ENCODE data around the gene LRBA. TPM values are rescaled to one million over a fixed set of nuclear protein-coding genes. Genes with fewer than 3 reads are reported as not detected.
"Not testable (repeated sequence)": the region's sequence is repeated elsewhere in the genome, so short reads cannot be mapped to it uniquely, and the experiment has no call there.

The LRBA gene
- total RNA-seq, 3 donors from 2014 or later, result 26.9 to 138 (median 93.7) TPM

- no peaks in the 10 kb centered on the region for H3K27me3 ChIP-seq
- no peak for DNase-seq (ENCODE audit: low spot score in 2 of 2)
- no peaks in the 10 kb centered on the region for H3K9me3 ChIP-seq
- no peak overlapping the region for H3K4me3 ChIP-seq
- intact Hi-C loops (cut with DNase I; ENCODE audit: low total_unique reads), result no loop called here
- TF ChIP-seq CTCF (IDR thresholded peaks at IDR 0.05) (no peak), POLR2A (IDR thresholded peaks at IDR 0.05) (no peak), POLR2AphosphoS5 (IDR thresholded peaks at IDR 0.05) (no peak)
- H3K27ac ChIP-seq, result no peak overlapping the region
- no peaks in the 10 kb centered on the region for H3K4me1 ChIP-seq
- no peaks in the 10 kb centered on the region for H3K36me3 ChIP-seq
Measured at GRCh38 chr4:150746156-150746555, 268.9 kb downstream of the LRBA start.

GRCh38 chr4:150744570-150744969 is 270.5 kb downstream of the LRBA start:
- no peak for TF ChIP-seq POLR2AphosphoS5 (IDR thresholded peaks at IDR 0.05)
- TF ChIP-seq POLR2A (IDR thresholded peaks at IDR 0.05), result no peak
- TF ChIP-seq CTCF (IDR thresholded peaks at IDR 0.05), result no peak
- Histone ChIP-seq H3K9me3 (no peaks in the 10 kb centered on the region), H3K4me3 (no peak overlapping the region), H3K36me3 (peaks cover 4% of the 10 kb centered on the region), H3K4me1 (no peaks in the 10 kb centered on the region), H3K27ac (no peak overlapping the region), H3K27me3 (no peaks in the 10 kb centered on the region)
- DNase-seq (ENCODE audit: low spot score in 2 of 2), result no peak
- intact Hi-C loops (cut with DNase I; ENCODE audit: low total_unique reads), result no loop called here

- intact Hi-C loops (cut with DNase I; ENCODE audit: low total_unique reads), result no loop called here
- TF ChIP-seq CTCF (IDR thresholded peaks at IDR 0.05) (no peak), POLR2AphosphoS5 (IDR thresholded peaks at IDR 0.05) (no peak), POLR2A (IDR thresholded peaks at IDR 0.05) (no peak)
- no peaks in the 10 kb centered on the region for H3K4me1 ChIP-seq
- H3K27ac ChIP-seq, result no peak overlapping the region
- no peak for DNase-seq (ENCODE audit: low spot score in 2 of 2)
- H3K4me3 ChIP-seq, result no peak overlapping the region
- H3K9me3 ChIP-seq, result no peaks in the 10 kb centered on the region
- peaks cover 4% of the 10 kb centered on the region for H3K36me3 ChIP-seq
- H3K27me3 ChIP-seq, result no peaks in the 10 kb centered on the region
Measured at GRCh38 chr4:150743564-150744342, 271.3 kb downstream of the LRBA start.

GRCh38 chr4:150742930-150743329 is 272.2 kb downstream of the LRBA start:
- DNase-seq (ENCODE audit: low spot score in 2 of 2); H3K36me3 ChIP-seq; H3K4me1 ChIP-seq; H3K9me3 ChIP-seq; H3K27ac ChIP-seq; intact Hi-C loops (cut with DNase I; ENCODE audit: low total_unique reads); H3K27me3 ChIP-seq; H3K4me3 ChIP-seq: not testable (repeated sequence)

GRCh38 chr4:150739591-150739990 is 275.5 kb downstream of the LRBA start:
- H3K4me1 ChIP-seq, result no peaks in the 10 kb centered on the region
- no peak for DNase-seq (ENCODE audit: low spot score in 2 of 2)
- no peak overlapping the region for H3K4me3 ChIP-seq
- H3K27ac ChIP-seq, result no peak overlapping the region
- intact Hi-C loops (cut with DNase I; ENCODE audit: low total_unique reads), result no loop called here
- no peaks in the 10 kb centered on the region for H3K9me3 ChIP-seq
- H3K36me3 ChIP-seq, result peaks cover 4% of the 10 kb centered on the region
- no peak for TF ChIP-seq CTCF (IDR thresholded peaks at IDR 0.05)
- no peak for TF ChIP-seq POLR2A (IDR thresholded peaks at IDR 0.05)
- no peak for TF ChIP-seq POLR2AphosphoS5 (IDR thresholded peaks at IDR 0.05)
- no peaks in the 10 kb centered on the region for H3K27me3 ChIP-seq

All from breast epithelium (tissue), 4 donors.